Mesendoderm (in vitro differentiated cells): ENCODE results near the gene MGAT3.

Source experiments
- DNase-seq: peaks from one replicate; pipeline ENCODE4 v3.0.0; 2013
- H2AK5ac ChIP-seq: 2 replicates; pipeline ENCODE4 v1.6.1; 2013; ENCODE audit warnings: low read length, inconsistent platforms
- H2BK120ac ChIP-seq: 2 replicates; pipeline ENCODE4 v1.6.1; 2013; ENCODE audit warnings: low read depth, mild to moderate bottlenecking, low read length, moderate library complexity, mixed read lengths
- H2BK15ac ChIP-seq: replicated peaks from 2 replicates; pipeline ENCODE4 v1.6.1; 2013; ENCODE audit warnings: low read depth, mild to moderate bottlenecking, moderate library complexity
- H2BK5ac ChIP-seq: 2 replicates; pipeline ENCODE4 v1.6.1; 2013; ENCODE audit warnings: low read length, inconsistent platforms
- H3K18ac ChIP-seq: 2 replicates; pipeline ENCODE4 v1.6.1; 2013; ENCODE audit warnings: mild to moderate bottlenecking, low read length, mixed read lengths
- H3K23ac ChIP-seq: one replicate; pipeline ENCODE4 v1.6.1; 2013; ENCODE audit warnings: low read length
- H3K27ac ChIP-seq: 2 replicates; pipeline ENCODE4 v1.5.1; 2013; ENCODE audit warnings: low read depth, mild to moderate bottlenecking, inconsistent platforms, low read length, moderate library complexity
- H3K27me3 ChIP-seq: 2 replicates; pipeline ENCODE4 v1.6.1; 2013; ENCODE audit warnings: low read length, control low read depth, mild to moderate bottlenecking, inconsistent platforms; ENCODE audit not compliant: insufficient read depth, poor library complexity
- H3K36me3 ChIP-seq: 2 replicates; pipeline ENCODE4 v1.6.1; 2013; ENCODE audit warnings: low read length, inconsistent platforms; ENCODE audit not compliant: control insufficient read depth, insufficient read depth
- H3K4ac ChIP-seq: one replicate; pipeline ENCODE4 v1.6.1; 2013; ENCODE audit warnings: low read depth, mild to moderate bottlenecking, low read length, moderate library complexity
- H3K4me1 ChIP-seq: 2 replicates; pipeline ENCODE4 v1.6.1; 2013; ENCODE audit warnings: low read depth, low read length, inconsistent platforms; ENCODE audit not compliant: control insufficient read depth
- H3K4me2 ChIP-seq: 2 replicates; pipeline ENCODE4 v1.6.1; 2013; ENCODE audit warnings: low read length
- H3K4me3 ChIP-seq: 2 replicates; pipeline ENCODE4 v1.5.1; 2013; ENCODE audit warnings: mild to moderate bottlenecking, low read length
- H3K56ac ChIP-seq: one replicate; pipeline ENCODE4 v1.6.1; 2013; ENCODE audit warnings: low read length
- H3K79me1 ChIP-seq: 2 replicates; pipeline ENCODE4 v1.6.1; 2013; ENCODE audit warnings: low read length, inconsistent platforms
- H3K79me2 ChIP-seq: 2 replicates; pipeline ENCODE4 v1.6.1; 2013; ENCODE audit warnings: mild to moderate bottlenecking, low read length; ENCODE audit not compliant: control insufficient read depth, insufficient read depth
- H3K9ac ChIP-seq: 2 replicates; pipeline ENCODE4 v1.6.1; 2013; ENCODE audit warnings: low read length, inconsistent platforms
- H4K5ac ChIP-seq: one replicate; pipeline ENCODE4 v1.6.1; 2013; ENCODE audit warnings: low read length
- H4K8ac ChIP-seq: one replicate; pipeline ENCODE4 v1.6.1; 2013; ENCODE audit warnings: low read depth, mild to moderate bottlenecking, control low read depth, low read length, moderate library complexity
- WGBS: extraction: QIAGEN DNeasy Blood & Tissue Kit; methylation state at CpG from one replicate; pipeline ENCODE4 v1.1.7; 2013; ENCODE audit warnings: low lambda C conversion rate, missing lambda C conversion rate; ENCODE audit not compliant: insufficient coverage; ENCODE audit errors: extremely low coverage; 5-methylcytosine and 5-hydroxymethylcytosine counted together

MGAT3 gene

GRCh38 chr22:39524753-39525657, 68.2 kb downstream of the MGAT3 start:
- Histone ChIP-seq H3K18ac (no peak overlapping the region), H2BK120ac (no peak overlapping the region), H3K27ac (no peak overlapping the region), H4K5ac (no peak overlapping the region), H3K36me3 (peaks cover 32% of the 10 kb centered on the region), H2AK5ac (no peak overlapping the region), H3K4me2 (no peak overlapping the region), H3K9ac (no peak overlapping the region), H3K4ac (no peak overlapping the region), H2BK15ac (no peak overlapping the region), H3K4me1 (peaks cover 2% of the 10 kb centered on the region), H3K56ac (peak overlapping the region; percentile 49), H3K4me3 (no peak overlapping the region), H3K79me1 (peaks cover 25% of the 10 kb centered on the region), H4K8ac (no peak overlapping the region), H3K23ac (no peak overlapping the region), H3K27me3 (no peaks in the 10 kb centered on the region), H3K79me2 (peaks cover 32% of the 10 kb centered on the region), H2BK5ac (no peak overlapping the region)
- no CpG with 5 or more reads among the region's 10 CpGs for WGBS
- DNase-seq, result no peak

GRCh38 chr22:39525658-39525975, 68.8 kb downstream of the MGAT3 start:
- H3K79me1 ChIP-seq, result peaks cover 25% of the 10 kb centered on the region
- no peak overlapping the region for H3K4me3 ChIP-seq
- no peak overlapping the region for H2BK15ac ChIP-seq
- no CpG with 5 or more reads among the region's 4 CpGs for WGBS
- DNase-seq, result no peak
- H3K4me2 ChIP-seq, result no peak overlapping the region
- H2BK5ac ChIP-seq, result no peak overlapping the region
- H3K23ac ChIP-seq, result no peak overlapping the region
- no peak overlapping the region for H3K27ac ChIP-seq
- peaks cover 30% of the 10 kb centered on the region for H3K79me2 ChIP-seq
- no peak overlapping the region for H4K8ac ChIP-seq
- H3K4me1 ChIP-seq, result peaks cover 2% of the 10 kb centered on the region
- H2AK5ac ChIP-seq, result no peak overlapping the region
- no peak overlapping the region for H3K9ac ChIP-seq
- H2BK120ac ChIP-seq, result no peak overlapping the region
- peak overlapping the region; percentile 49 for H3K56ac ChIP-seq
- H3K18ac ChIP-seq, result no peak overlapping the region
- H3K27me3 ChIP-seq, result no peaks in the 10 kb centered on the region
- H3K36me3 ChIP-seq, result peaks cover 32% of the 10 kb centered on the region
- no peak overlapping the region for H3K4ac ChIP-seq
- no peak overlapping the region for H4K5ac ChIP-seq

GRCh38 chr22:39526736-39527171, 69.9 kb downstream of the MGAT3 start:
- no CpG with 5 or more reads among the region's 4 CpGs for WGBS

GRCh38 chr22:39527481-39527961, 70.7 kb downstream of the MGAT3 start:
- H3K4me2 ChIP-seq, result no peak overlapping the region
- no peak overlapping the region for H3K18ac ChIP-seq
- H3K56ac ChIP-seq, result no peak overlapping the region
- no peak overlapping the region for H3K4me3 ChIP-seq
- H3K79me1 ChIP-seq, result peaks cover 33% of the 10 kb centered on the region
- H2BK5ac ChIP-seq, result no peak overlapping the region
- H2BK15ac ChIP-seq, result no peak overlapping the region
- no peak overlapping the region for H2AK5ac ChIP-seq
- no peak overlapping the region for H3K4ac ChIP-seq
- H4K8ac ChIP-seq, result no peak overlapping the region
- H3K4me1 ChIP-seq, result peaks cover 7% of the 10 kb centered on the region
- DNase-seq, result peak; percentile 63
- no peak overlapping the region for H4K5ac ChIP-seq
- H3K27me3 ChIP-seq, result no peaks in the 10 kb centered on the region
- H3K27ac ChIP-seq, result no peak overlapping the region
- no CpG with 5 or more reads among the region's 6 CpGs for WGBS
- no peak overlapping the region for H2BK120ac ChIP-seq
- H3K36me3 ChIP-seq, result peaks cover 24% of the 10 kb centered on the region
- peaks cover 27% of the 10 kb centered on the region for H3K79me2 ChIP-seq
- H3K9ac ChIP-seq, result no peak overlapping the region
- H3K23ac ChIP-seq, result no peak overlapping the region

More at GRCh38 chr22:39526736-39527171, 69.9 kb downstream of the MGAT3 start:
- H4K5ac ChIP-seq, result no peak overlapping the region
- no peak overlapping the region for H3K4me3 ChIP-seq
- no peak overlapping the region for H3K4ac ChIP-seq
- H3K9ac ChIP-seq, result no peak overlapping the region
- H3K4me1 ChIP-seq, result peaks cover 7% of the 10 kb centered on the region
- DNase-seq, result peak; percentile 44
- H3K79me2 ChIP-seq, result peaks cover 27% of the 10 kb centered on the region
- no peak overlapping the region for H3K4me2 ChIP-seq
- peaks cover 29% of the 10 kb centered on the region for H3K79me1 ChIP-seq
- no peak overlapping the region for H2BK15ac ChIP-seq
- H2BK120ac ChIP-seq, result no peak overlapping the region
- H3K23ac ChIP-seq, result no peak overlapping the region
- H2BK5ac ChIP-seq, result no peak overlapping the region
- H3K56ac ChIP-seq, result no peak overlapping the region
- no peak overlapping the region for H3K18ac ChIP-seq
- H3K27ac ChIP-seq, result no peak overlapping the region
- H3K27me3 ChIP-seq, result no peaks in the 10 kb centered on the region
- H2AK5ac ChIP-seq, result no peak overlapping the region
- H3K36me3 ChIP-seq, result peaks cover 27% of the 10 kb centered on the region
- no peak overlapping the region for H4K8ac ChIP-seq

GRCh38 chr22:39528080-39528661, 71.4 kb downstream of the MGAT3 start:
- H3K27ac ChIP-seq, result no peak overlapping the region
- H3K4ac ChIP-seq, result no peak overlapping the region
- no peak overlapping the region for H2BK5ac ChIP-seq
- DNase-seq, result peak; percentile 74
- peaks cover 5% of the 10 kb centered on the region for H3K4me1 ChIP-seq
- no peak overlapping the region for H2BK120ac ChIP-seq
- H3K9ac ChIP-seq, result no peak overlapping the region
- no peak overlapping the region for H2AK5ac ChIP-seq
- H3K18ac ChIP-seq, result no peak overlapping the region
- peak overlapping the region; percentile 51 for H3K56ac ChIP-seq
- H3K4me2 ChIP-seq, result no peak overlapping the region
- H3K27me3 ChIP-seq, result no peaks in the 10 kb centered on the region
- peaks cover 18% of the 10 kb centered on the region for H3K36me3 ChIP-seq
- peaks cover 20% of the 10 kb centered on the region for H3K79me2 ChIP-seq
- H3K79me1 ChIP-seq, result peaks cover 27% of the 10 kb centered on the region
- H2BK15ac ChIP-seq, result no peak overlapping the region
- WGBS, result no CpG with 5 or more reads among the region's 12 CpGs
- no peak overlapping the region for H3K4me3 ChIP-seq
- no peak overlapping the region for H4K5ac ChIP-seq
- H3K23ac ChIP-seq, result peak overlapping the region; percentile 33
- no peak overlapping the region for H4K8ac ChIP-seq
